NCI-H2171 treated with DMSO at 0.1 percent for 48 hours (cell line): ENCODE measurements around the gene HMX1.

ENCODE experiments used
- DNase-seq: peaks from one replicate; lab custom pipeline; 2025; lab: John Stamatoyannopoulos, UW

Gene HMX1

GRCh38 chr4:8891646-8892555 lies 20.3 kb upstream of the HMX1 start:
- DNase-seq: no peak

DNA sequence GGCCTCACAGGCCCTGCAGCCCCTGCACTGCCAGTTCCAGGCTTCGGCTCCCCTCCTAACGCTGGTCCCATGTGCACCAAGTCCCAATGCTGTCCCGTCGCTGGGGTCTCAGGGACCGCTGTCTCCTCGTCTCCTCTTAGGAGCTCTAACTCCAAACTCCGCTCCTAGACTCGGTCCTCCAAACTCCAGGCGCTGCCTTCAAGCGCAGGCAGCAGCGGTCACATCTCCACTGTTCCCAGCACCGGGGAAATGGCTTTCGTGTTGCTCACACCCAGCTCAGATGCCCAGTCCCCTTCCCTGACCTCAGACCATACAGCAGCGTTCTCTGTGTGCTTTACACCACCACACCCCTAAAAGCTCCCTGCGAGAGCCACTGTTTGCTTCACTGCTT lies 19.6 kb upstream of the HMX1 start:
- DNase-seq: no peak

- DNase-seq: no peak
Measured at GRCh38 chr4:8888856-8889255, 17.2 kb upstream of the HMX1 start.

DNA sequence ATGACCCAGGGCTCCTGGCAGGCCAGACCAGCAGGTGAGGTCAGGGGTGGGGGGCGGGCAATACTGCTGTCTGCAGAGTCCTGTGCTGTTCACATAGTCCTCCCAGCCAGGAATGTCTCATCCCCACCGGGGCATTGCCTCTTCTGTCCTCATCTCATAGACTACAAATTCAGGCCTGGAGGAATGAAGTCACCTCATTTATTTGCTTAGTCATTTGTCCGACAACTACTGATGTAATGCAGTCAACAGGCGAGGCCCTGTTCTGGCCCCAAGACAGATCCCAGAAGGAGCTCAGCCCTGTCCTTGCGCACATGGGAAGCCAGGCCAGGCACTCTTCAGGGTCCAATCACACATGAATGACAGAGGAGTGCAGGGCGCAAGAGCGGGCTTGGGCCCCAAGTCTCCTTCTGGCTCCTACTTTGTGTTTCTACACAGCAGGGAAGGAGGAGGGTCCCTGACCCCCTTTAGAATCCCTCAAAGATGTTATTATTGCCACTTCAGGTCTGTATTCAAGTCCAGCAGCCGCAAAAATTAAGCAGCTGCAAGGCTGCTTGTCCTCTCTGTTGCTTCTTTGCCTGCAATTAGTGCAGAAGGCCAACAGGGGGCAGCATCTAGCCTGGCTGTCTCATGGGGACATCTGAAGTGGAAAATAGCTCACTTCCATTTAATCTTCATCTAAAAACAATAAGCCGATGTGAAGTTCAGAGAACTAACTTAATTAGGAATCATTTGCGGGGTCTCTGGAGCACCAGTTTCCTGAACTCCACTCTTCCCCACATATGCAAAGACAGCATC lies 15.2 kb upstream of the HMX1 start:
- no peak for DNase-seq

GRCh38 chr4:8882239-8882638 lies 10.6 kb upstream of the HMX1 start:
- DNase-seq: peak; percentile 18

DNA sequence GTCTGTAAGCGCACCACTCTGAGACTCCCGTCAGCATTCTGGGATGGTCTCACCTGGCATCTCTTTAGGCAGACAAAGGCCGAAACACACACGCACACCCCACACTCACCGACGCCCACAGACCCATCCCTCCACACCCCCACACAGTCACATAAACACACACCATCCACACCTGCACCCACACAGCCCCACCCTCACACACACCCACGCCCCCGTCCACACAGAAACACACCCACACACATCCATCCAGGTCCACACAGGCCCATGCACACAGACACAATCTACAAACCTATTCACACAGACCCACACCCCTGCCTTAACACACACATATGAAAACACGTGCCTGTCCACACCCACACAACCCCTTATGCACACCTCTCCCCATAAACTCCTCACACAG lies 9.2 kb upstream of the HMX1 start:
- DNase-seq: no peak

DNA sequence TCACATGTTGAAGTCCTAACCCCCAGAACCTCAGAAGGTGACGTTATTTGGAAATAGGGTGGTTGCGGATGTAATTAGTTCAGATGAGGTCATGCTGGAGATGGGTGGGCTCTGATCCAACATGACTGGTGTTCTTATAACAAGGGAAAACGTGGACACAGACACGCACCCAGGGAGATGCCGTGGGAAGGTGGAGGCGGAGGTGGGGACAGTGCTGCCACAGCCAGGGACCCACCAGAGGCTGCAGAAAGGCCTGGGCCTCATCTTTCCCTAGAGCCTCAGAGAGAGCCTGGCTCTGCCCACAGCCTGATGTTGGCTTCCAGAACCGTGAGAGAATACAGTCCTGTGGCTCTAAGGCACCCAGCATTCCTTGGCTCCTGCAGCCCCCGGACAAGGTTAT lies 7.9 kb upstream of the HMX1 start:
- no peak for DNase-seq

- DNase-seq: no peak
Measured at GRCh38 chr4:8878421-8878820, 6.8 kb upstream of the HMX1 start.

GRCh38 chr4:8877780-8878040 lies 6.1 kb upstream of the HMX1 start:
- no peak for DNase-seq

GRCh38 chr4:8876982-8877779 lies 5.5 kb upstream of the HMX1 start:
- no peak for DNase-seq

DNA sequence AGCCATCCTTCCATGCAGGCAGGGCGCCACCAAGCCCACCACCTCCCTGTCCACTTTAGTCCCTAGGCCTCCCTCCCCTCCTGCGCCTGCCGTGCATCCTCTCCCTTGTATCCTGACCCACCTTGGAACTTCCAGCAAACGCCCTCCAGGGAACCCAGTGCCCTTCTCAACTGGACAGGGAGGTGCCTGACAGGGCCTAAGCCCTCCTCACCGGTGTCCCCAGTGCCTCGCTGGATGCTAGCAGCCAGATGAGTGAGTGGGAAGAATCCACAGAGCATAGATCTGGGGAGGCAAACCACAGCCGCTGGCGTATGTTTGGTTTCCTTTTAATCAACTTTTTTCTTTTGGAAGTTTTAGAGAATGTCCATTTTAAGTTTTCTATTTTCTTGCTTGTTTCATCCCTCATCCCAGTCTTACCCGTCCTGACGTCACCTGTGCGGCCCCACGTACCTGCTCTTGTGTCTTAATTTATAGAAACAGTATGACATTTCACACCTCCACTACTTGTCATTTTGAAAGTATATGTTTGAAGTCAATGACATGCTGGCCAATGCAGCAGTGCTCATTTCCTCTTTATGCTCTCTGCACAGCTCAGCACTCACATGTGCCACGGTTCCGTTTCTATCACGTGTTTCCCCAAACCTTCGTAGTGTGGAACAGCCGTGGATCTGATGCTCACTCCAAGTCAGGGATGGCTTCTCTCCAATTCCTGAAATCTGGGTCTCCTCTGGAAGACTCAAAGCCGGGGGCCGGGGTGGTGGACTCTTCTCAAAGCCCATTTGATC lies 3.4 kb upstream of the HMX1 start:
- DNase-seq: no peak

GRCh38 chr4:8874003-8874895 lies 2.6 kb upstream of the HMX1 start:
- DNase-seq: no peak

DNA sequence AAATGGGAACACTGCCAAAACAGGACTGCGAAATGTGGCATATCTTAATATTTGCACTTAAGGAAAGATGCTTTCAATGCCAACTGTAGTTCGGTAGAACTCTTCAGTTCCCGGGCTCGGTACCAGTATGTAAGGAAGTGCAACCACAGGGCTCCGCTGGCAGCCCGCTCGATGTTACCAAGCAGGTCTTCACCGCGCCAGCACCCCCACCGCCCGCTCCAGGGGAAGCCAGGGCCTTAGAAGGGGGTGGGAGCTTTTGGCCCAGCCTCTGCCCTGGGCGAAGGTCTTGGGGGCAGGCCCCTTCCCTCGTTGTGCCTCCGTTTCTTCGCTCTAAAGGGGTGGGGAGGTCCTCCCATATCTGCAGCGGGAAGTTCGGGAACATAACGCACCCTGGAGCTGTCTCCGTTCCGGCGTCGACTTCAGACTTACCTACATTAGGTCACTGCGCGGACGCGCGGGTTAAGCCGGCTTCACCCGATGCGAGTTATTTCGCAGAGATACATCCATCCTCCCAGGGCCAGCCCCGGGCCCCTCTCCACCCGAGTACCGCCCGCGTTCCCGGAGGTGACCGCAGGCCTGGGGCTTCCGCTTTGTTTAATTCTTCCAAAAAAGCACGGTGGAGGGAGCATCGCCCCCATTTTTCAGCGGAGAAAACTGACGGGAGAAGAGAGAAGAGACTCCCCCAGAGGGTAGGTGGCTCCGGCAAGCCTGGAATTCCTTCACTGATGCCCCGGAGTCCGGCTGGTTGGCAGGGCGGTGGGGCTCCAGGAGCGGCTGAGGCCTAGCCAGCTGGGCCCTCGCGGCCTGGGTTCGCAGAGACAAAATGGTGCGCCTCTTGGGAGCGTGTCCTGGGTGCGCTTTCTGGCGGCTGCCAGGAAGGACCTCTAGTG lies 1.0 kb upstream of the HMX1 start:
- no peak for DNase-seq

GRCh38 chr4:8870647-8871416 lies 807 bp downstream of the HMX1 start:
- DNase-seq: no peak

DNA sequence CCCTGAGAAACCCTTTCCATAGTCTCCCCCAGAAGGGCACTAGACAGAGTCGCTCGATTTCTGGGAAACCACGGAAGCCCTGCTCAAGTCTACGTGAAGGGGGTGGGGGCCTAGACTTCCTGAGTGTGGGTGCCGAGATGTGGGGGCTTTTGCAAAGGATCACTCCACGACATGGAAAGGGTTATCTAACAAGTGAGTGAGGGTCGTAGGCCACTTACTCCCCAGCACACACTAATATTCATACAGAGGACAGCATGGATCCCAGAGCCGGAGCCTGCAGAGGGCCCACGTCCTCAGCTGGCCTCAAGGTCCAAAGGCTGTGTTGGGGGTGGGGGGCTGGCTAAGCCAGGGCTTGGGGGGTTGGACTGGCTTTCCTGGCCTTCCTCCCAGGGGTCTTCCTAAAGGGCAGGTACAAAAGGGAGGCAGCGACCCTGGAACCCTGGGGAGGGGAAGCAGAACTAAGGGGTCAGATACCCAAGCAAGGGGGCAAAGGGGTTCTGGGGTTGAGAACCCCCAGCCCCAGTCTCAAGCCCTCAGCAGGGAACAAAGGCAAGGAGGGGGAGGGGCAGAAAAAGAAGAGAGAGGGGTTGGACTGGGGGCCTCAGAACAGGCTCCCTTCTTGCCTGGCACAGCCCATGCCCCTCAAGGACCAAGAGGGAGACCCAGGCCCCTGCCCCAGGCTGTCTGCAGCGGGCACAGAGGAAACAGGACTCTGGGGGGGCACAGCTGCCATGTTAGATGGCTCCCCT lies 1.6 kb downstream of the HMX1 start:
- DNase-seq: no peak

DNA sequence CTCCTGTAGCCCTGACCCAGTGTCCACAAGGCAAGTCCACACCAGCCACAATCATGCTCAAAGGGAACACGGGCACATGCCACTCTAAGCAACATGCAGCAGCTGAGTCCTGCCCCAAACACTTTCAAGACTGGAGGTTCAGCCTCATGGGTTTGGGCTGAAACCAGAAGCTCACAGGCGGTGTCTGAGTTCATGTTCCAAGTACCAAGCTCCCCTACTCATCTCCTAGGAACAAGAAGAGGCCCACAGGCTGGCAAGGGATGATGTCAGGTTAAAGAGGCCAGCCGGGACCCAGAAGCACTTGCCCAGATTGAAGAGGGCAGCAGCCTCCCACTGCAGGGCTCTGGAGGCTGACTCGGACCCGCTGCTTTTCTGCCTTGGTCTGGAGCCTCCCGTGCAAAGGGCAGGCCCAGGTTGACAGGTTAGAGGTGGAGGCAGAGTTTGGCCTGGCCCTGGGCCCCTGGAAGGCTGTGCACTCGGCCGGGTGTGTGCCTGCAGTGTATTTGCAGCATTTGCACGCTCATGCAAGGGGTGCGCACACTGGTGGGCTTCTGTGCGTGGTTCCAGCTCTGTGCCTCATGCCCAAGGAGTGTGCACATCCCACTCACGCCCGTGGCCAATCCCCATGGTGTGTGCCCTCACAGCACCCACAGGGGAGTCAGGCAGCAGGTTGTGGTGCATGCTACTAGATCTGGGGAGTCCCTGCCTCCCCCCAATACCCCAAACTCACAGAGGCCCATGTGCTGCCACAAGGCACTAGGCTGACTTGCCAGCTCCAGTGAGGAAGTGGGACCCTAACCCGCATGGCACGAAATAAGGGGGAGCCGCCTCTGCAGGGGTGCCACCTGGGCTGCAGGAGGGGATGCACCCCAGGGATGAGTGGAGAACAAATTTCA lies 2.4 kb downstream of the HMX1 start:
- DNase-seq: no peak

- no peak for DNase-seq
Measured at GRCh38 chr4:8868321-8869001, 3.2 kb downstream of the HMX1 start.
